Colonic mucosa (tissue), 4 donors: ENCODE data around the gene TST. TPM values are rescaled to one million over a fixed set of nuclear protein-coding genes. Genes with fewer than 3 reads are reported as not detected.
A peak's percentile ranks its signal among the peaks of the same experiment; 100 is the strongest.

Experiments
- DNase-seq: peaks from one replicate; pipeline ENCODE4 v3.0.0-alpha.2; 2020
- H3K27ac ChIP-seq: fragments of 200-600 bp; one replicate; pipeline ENCODE4 v1.8.0; 2021
- H3K27me3 ChIP-seq: fragments of 200-600 bp; one replicate; pipeline ENCODE4 v1.8.0; 2021
- H3K36me3 ChIP-seq: fragments of 200-600 bp; one replicate; pipeline ENCODE4 v1.8.0; 2021
- H3K4me1 ChIP-seq: fragments of 200-600 bp; one replicate; pipeline ENCODE4 v1.8.0; 2021; ENCODE audit warnings: mild to moderate bottlenecking
- H3K4me3 ChIP-seq: fragments of 200-600 bp; one replicate; pipeline ENCODE4 v1.8.0; 2021
- H3K9ac ChIP-seq, 2 donors: one replicate each; pipeline ENCODE4 v1.7.0; 2013; ENCODE audit warnings: control low read depth in 2 of 2, low read depth in 2 of 2, low read length in 2 of 2
- H3K9me3 ChIP-seq: fragments of 200-600 bp; one replicate; pipeline ENCODE4 v1.8.0; 2021
- CTCF ChIP-seq: fragments of 200-600 bp; IDR thresholded peaks from one replicate; pipeline ENCODE4 v1.8.0; 2022; ENCODE audit warnings: antibody characterized with exemption, mild to moderate bottlenecking
- intact Hi-C: fragments of 100-400 bp; cut with DNase I; formaldehyde crosslinking; loops from one replicate; pipeline ENCODE4 v1.14.1; 2022
- total RNA-seq, 2 donors: library from RNA; stranded (reverse); fragmentation: NEBNext Ultra II Directional in 1 of 2; extraction: Animal tissue kit (Norgen Biotek cat#: 25700) in 1 of 2; gene quantifications; one replicate each; pipeline ENCODE4 v1.2.1, GENCODE V29; 2021
- donor health status: healthy.
- donor health status: DM: no; HTN: no; CAD: no.
- donor health status: DM: no; HTN: no; CAD: no.

TST gene
- total RNA-seq, 2 donors from 2014 or later = 410 to 474 TPM

DNA sequence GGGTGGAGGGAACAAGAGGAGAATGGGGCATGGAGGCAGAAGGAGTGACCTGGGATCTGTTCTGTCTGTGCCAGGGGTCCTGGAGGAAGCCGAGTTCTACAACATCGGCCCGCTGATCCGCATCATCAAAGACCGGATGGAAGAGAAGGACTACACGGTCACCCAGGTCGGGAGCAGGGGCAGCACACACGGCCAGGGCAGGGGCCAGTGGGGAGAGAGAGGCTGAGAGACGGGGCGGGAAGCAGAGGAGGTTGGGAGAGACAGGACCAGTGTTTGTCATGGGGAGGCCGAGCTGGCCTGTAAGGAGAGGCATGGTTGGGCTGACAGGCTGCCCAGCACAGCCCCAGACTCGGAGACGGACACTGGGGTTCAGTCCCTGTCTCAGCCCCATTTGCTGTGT is 37.0 kb upstream of the TST start:
- H3K9me3 ChIP-seq = no peaks in the 10 kb centered on the region
- H3K4me1 ChIP-seq = peaks cover 18% of the 10 kb centered on the region
- no peaks in the 10 kb centered on the region for H3K36me3 ChIP-seq
- no peaks in the 10 kb centered on the region for H3K27me3 ChIP-seq
- TF ChIP-seq CTCF = no peak
- no peak overlapping the region for H3K9ac ChIP-seq
- intact Hi-C loops = no loop called here
- H3K27ac ChIP-seq = no peak overlapping the region
- DNase-seq = no peak
- no peak overlapping the region for H3K4me3 ChIP-seq

DNA sequence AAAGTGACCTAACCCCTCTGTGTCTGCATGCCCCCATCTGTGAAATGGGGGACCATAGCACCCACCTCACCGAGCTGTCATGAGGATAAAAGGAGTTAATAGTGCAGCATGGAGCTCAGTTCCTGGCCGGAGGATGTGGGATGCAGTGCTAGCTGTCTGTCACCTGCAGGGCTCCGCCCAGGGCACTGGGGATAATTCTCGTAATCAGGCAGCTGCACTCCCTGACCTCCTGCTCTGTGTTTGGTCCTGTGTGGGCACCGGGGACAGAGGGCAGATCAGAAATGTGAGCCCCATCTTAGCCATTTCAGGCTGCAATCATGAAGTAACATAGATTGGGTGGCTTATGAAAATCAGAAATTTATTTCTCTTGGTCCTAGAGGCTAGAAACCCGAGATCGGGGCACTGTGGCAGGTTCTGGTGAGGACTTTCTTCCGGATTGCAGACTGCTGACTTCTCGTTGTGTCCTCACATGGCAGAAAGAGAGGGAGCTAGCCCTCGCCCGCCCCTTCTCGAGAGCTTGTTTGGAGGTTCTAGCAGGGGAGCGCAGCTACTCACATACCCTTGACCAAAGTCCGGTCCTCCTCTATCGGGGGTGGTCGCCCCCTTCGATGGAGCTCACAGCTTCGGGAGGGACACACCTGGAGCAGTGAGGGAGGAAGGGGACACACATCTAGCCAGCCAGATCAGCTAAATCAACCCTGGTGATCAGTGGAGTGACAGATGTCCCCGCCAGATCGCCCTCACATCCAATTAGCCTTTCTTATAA is 35.5 kb upstream of the TST start:
- DNase-seq = no peak
- TF ChIP-seq CTCF = no peak
- H3K27me3 ChIP-seq = no peaks in the 10 kb centered on the region
- peaks cover 18% of the 10 kb centered on the region for H3K4me1 ChIP-seq
- no peak overlapping the region for H3K27ac ChIP-seq
- H3K36me3 ChIP-seq = no peaks in the 10 kb centered on the region
- peak overlapping the region in 1 of 2 donors; percentile 74 for H3K9ac ChIP-seq
- intact Hi-C loops = no loop called here
- H3K9me3 ChIP-seq = no peaks in the 10 kb centered on the region
- no peak overlapping the region for H3K4me3 ChIP-seq

- no peak for TF ChIP-seq CTCF
- Histone ChIP-seq H3K4me3 (no peak overlapping the region), H3K9ac (peak overlapping the region; percentile 39 to 74), H3K4me1 (peaks cover 18% of the 10 kb centered on the region), H3K27ac (no peak overlapping the region), H3K36me3 (no peaks in the 10 kb centered on the region), H3K9me3 (no peaks in the 10 kb centered on the region), H3K27me3 (no peaks in the 10 kb centered on the region)
- intact Hi-C loops = no loop called here
- DNase-seq = peak; percentile 61
Measured at GRCh38 chr22:37054056-37054395, 34.8 kb upstream of the TST start.

DNA sequence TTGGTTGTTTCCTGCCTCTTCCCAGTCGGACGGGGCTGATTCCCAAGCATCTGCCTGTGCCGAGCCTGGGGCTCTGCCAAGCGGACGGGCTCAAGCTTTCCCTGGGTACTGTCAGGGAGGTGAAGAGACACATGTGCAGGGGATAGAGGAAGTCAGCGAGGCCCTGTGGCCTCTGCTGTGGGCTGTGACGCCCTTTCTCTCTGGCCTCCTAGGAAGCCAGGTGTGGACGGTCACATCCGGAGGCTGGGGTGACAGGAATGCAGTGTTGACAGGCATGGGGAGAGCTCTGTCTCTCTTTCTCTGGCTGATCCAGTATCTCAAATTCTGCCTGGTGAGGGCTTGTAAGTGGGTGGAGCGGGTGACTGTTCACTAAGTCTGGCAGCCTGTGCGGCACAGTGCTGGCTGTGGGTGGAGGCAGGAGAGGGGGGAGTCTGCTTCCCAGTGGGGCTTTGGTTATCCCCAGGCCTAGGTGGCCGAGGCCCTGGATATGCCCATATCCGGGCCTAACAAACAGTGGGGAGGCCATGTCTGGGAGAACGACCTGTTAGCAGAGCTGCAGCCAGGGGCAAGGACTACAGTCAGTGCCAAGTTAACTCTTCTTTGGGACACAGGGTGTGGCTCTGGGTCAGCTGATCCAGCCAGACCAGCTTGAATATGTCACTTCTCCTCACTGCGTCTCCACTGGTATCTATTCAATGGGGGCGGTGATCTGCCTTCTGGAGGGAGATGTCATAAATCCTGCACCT is 34.2 kb upstream of the TST start:
- no peaks in the 10 kb centered on the region for H3K9me3 ChIP-seq
- no peaks in the 10 kb centered on the region for H3K36me3 ChIP-seq
- no peak for TF ChIP-seq CTCF
- peak overlapping the region; percentile 39 to 74 for H3K9ac ChIP-seq
- H3K4me3 ChIP-seq = no peak overlapping the region
- no peaks in the 10 kb centered on the region for H3K27me3 ChIP-seq
- H3K4me1 ChIP-seq = peaks cover 18% of the 10 kb centered on the region
- H3K27ac ChIP-seq = no peak overlapping the region
- intact Hi-C loops = no loop called here
- peak; percentile 55 for DNase-seq

DNA sequence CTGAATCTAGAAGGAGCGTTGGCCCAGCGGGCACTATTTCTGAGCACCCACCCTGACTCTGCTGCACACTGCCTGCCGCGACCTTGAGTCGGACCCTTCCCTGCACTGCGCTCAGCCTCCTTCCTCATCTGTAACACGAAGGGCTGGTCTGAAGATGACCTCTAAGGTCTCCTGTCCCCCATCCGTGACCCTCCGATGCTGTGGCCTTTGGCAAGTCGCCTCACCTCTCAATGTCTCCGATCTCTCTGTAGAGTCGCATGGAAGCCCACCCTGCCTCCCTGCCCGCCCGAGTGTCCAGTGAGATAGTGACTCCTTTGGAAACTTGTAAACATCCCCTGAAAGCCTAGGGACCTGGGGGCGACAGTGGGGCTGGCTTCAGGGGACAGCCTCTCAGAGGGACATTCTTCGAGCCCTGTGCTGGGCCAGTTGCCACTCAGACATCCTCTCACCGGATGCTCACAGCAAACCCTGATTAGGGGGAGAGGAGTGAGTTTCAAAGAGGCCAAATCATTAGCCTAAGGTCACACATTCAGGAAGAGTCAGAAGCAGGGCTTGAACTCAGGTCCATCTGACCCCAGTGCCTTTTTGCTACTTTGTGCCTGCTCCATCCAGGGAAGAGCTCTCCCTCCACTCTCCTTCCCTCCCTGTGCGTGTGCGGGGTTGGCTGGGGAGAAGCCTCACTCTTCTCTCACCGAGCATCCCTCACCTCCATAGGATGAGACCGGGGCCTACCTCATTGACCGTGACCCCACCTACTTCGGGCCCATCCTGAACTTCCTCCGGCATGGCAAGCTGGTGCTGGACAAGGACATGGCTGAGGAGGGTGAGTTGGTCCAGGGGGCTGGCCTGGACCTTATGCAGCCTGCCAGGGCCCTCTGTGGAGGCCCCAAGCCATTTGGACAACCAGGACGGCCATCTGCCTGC is 33.4 kb upstream of the TST start:
- DNase-seq = no peak
- Histone ChIP-seq H3K9ac (peak overlapping the region in 1 of 2 donors; percentile 74), H3K27me3 (no peaks in the 10 kb centered on the region), H3K4me1 (peaks cover 18% of the 10 kb centered on the region), H3K27ac (no peak overlapping the region), H3K36me3 (no peaks in the 10 kb centered on the region), H3K4me3 (peak overlapping the region; percentile 69), H3K9me3 (no peaks in the 10 kb centered on the region)
- intact Hi-C loops = no loop called here
- no peak for TF ChIP-seq CTCF
